Spleen (tissue), 7 donors: ENCODE results near the gene ERICH4.

ENCODE experiments used
- CTCF ChIP-seq, 11 experiments: fragments of 200-600 bp in 7 of 11; fragments of 450-650 bp in 4 of 11; sonication (generic) in 4 of 11; IDR thresholded peaks in 8 of 11; conservative IDR thresholded peaks in 3 of 11; 1 replicate in 7 of 11; 2 replicates in 4 of 11; pipeline versions ENCODE4 v1.4.0 to v1.8.0; 2016 to 2021; ENCODE audit warnings: antibody characterized with exemption in 11 of 11, inconsistent platforms in 4 of 11, mild to moderate bottlenecking in 1 of 11
- POLR2AphosphoS5 ChIP-seq, 3 donors: sonication (generic); formaldehyde crosslinking; IDR thresholded peaks; one replicate each; pipeline ENCODE4 v1.5.1; 2017; ENCODE audit warnings: antibody characterized with exemption in 3 of 3
- donor health status: DM: no; HTN: no; CAD: no; lungs with moderate emphysema.
- donor health status: DM: no; HTN: no; CAD: no.
- donor health status: DM: no; HTN: no; CAD: no.

DNA sequence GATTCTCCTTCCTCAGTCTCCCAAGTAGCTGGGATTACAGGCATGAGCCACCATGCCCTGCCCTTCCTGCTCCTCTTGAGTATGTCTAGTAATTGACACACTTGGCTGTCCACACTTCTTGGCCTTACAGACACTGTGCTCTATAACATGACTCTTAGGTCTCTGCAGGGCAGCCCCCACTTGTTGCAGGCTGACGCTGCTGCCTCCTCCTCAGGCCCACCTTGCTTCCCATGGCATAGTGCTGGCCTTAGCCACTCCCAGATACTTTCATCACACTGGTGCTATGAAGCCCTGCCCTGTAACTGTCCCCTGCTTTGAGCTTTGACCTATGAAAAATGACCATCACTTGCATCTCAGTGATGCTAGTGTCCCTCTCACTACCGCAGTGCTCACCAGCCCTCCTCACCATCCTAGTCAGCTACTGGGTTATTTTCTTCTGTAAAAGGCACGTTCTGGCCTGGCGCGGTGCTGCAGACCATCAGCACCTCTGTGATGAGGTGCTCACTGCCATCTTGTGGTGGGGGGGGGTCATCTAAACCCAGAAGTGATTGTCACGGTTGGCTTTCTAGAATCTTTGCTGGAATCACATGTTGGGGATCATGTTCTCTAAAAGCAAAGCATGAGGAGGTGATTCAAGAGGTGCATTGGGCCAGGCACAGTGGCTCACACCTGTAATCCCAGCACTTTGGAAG is 9.8 kb downstream of the ERICH4 start:
- no peak for TF ChIP-seq POLR2AphosphoS5 (IDR thresholded peaks at IDR 0.05)
- TF ChIP-seq CTCF (IDR thresholded peaks at IDR 0.05 in 8 of 11, conservative IDR thresholded peaks at IDR 0.05 in 3 of 11) = no peak
